IMR-90 (cell line): ENCODE measurements around the gene INO80E. TPM values are rescaled to one million over a fixed set of nuclear protein-coding genes. Genes with fewer than 3 reads are reported as not detected.

Experiments used
- ATAC-seq: fragments of 200-7000 bp; cut with Tn5 transposase; 2 replicates; pipeline ENCODE4 v1.9.1; 2020; ENCODE audit warnings: low read depth, mild to moderate bottlenecking, moderate library complexity
- BruUV-seq: library from RNA; stranded (reverse); fragments of 400-500 nt; replicated peaks from 2 replicates; lab custom pipeline; 2021; lab: Mats Ljungman, UMichigan
- CTCF ChIA-PET: fragments of 300-600 bp; formaldehyde crosslinking; extraction: SDS; loops from one replicate; lab custom pipeline; 2021; ENCODE audit warnings: antibody characterized with exemption; lab: Yijun Ruan, JAX
- POLR2A ChIA-PET: fragments of 300-600 bp; sonication (Branson Sonifier 250); formaldehyde crosslinking; loops from one replicate; lab custom pipeline; 2022; ENCODE audit warnings: antibody characterized with exemption; ENCODE audit not compliant: unreplicated experiment; lab: Charles Lee
- DNase-seq: peaks from one replicate; pipeline ENCODE4 v3.0.0; 2013
- H2AFZ ChIP-seq: replicated peaks from 2 replicates; pipeline ENCODE3; 2013; ENCODE audit warnings: low read length, mild to moderate bottlenecking; ENCODE audit not compliant: poor library complexity
- H2AK5ac ChIP-seq: 2 replicates; pipeline ENCODE4 v1.6.1; 2013; ENCODE audit warnings: low read depth, low read length, inconsistent platforms
- H2AK9ac ChIP-seq: replicated peaks from 2 replicates; pipeline ENCODE3; 2013; ENCODE audit warnings: mild to moderate bottlenecking, low read depth, low read length, moderate library complexity; ENCODE audit not compliant: poor library complexity
- H2BK120ac ChIP-seq: 2 replicates; pipeline ENCODE4 v1.6.1; 2013; ENCODE audit warnings: low read depth, low read length, inconsistent platforms
- H2BK15ac ChIP-seq: 3 replicates; pipeline ENCODE4 v1.6.1; 2013; ENCODE audit warnings: low read depth, low read length, inconsistent platforms
- H2BK20ac ChIP-seq: 2 replicates; pipeline ENCODE4 v1.6.1; 2013; ENCODE audit warnings: low read depth, mild to moderate bottlenecking, inconsistent platforms, low read length, moderate library complexity
- H2BK5ac ChIP-seq: 2 replicates; pipeline ENCODE4 v1.6.1; 2013; ENCODE audit warnings: mild to moderate bottlenecking, low read depth, low read length, inconsistent platforms; ENCODE audit not compliant: poor library complexity, severe bottlenecking
- H3K14ac ChIP-seq: replicated peaks from 2 replicates; pipeline ENCODE4 v1.6.1; 2013; ENCODE audit warnings: low read depth, low read length, inconsistent platforms
- H3K18ac ChIP-seq: 2 replicates; pipeline ENCODE4 v1.6.1; 2013; ENCODE audit warnings: low read depth, low read length, control low read depth
- H3K23ac ChIP-seq: 2 replicates; pipeline ENCODE4 v1.6.1; 2013; ENCODE audit warnings: low read depth, low read length, inconsistent platforms
- H3K27ac ChIP-seq: 2 replicates; pipeline ENCODE4 v1.5.1; 2013; ENCODE audit warnings: mild to moderate bottlenecking, control low read depth, low read length; ENCODE audit not compliant: insufficient read depth
- H3K27me3 ChIP-seq: 2 replicates; pipeline ENCODE4 v1.6.1; 2013; ENCODE audit warnings: low read length; ENCODE audit not compliant: control insufficient read depth, insufficient read depth
- H3K36me3 ChIP-seq: 2 replicates; pipeline ENCODE4 v1.6.1; 2013; ENCODE audit warnings: low read length, mixed read lengths; ENCODE audit not compliant: control insufficient read depth, insufficient read depth
- H3K4ac ChIP-seq: 2 replicates; pipeline ENCODE4 v1.6.1; 2013; ENCODE audit warnings: low read depth, low read length, inconsistent platforms
- H3K4me1 ChIP-seq: 2 replicates; pipeline ENCODE4 v1.6.1; 2013; ENCODE audit warnings: low read length, mixed read lengths; ENCODE audit not compliant: control insufficient read depth, insufficient read depth
- H3K4me2 ChIP-seq: 2 replicates; pipeline ENCODE4 v1.6.1; 2013; ENCODE audit warnings: low read depth, mild to moderate bottlenecking, control low read depth, low read length, moderate library complexity
- H3K4me3 ChIP-seq: 2 replicates; pipeline ENCODE4 v1.5.1; 2013; ENCODE audit warnings: low read depth, mild to moderate bottlenecking, control low read depth, low read length, moderate library complexity; ENCODE audit not compliant: insufficient read depth
- H3K56ac ChIP-seq: 2 replicates; pipeline ENCODE4 v1.6.1; 2013; ENCODE audit warnings: low read length, inconsistent platforms; ENCODE audit not compliant: insufficient read depth; ENCODE audit errors: extremely low read depth
- H3K79me1 ChIP-seq, 2 experiments: 2 replicates each; pipeline ENCODE4 v1.6.1; 2013; ENCODE audit warnings: low read length in 2 of 2, inconsistent platforms in 1 of 2, low read depth in 1 of 2
- H3K9ac ChIP-seq: 2 replicates; pipeline ENCODE4 v1.6.1; 2013; ENCODE audit warnings: low read depth, low read length, control low read depth
- H3K9me1 ChIP-seq: 2 replicates; pipeline ENCODE4 v1.6.1; 2013; ENCODE audit warnings: low read length, inconsistent platforms; ENCODE audit not compliant: insufficient read depth
- H3K9me3 ChIP-seq: 2 replicates; pipeline ENCODE4 v1.6.1; 2013; ENCODE audit warnings: low read length; ENCODE audit not compliant: control insufficient read depth, insufficient read depth
- H4K20me1 ChIP-seq: 2 replicates; pipeline ENCODE4 v1.6.1; 2013; ENCODE audit warnings: low read length, inconsistent platforms; ENCODE audit not compliant: insufficient read depth
- H4K5ac ChIP-seq: 2 replicates; pipeline ENCODE4 v1.6.1; 2013; ENCODE audit warnings: mild to moderate bottlenecking, low read depth, low read length, control low read depth
- H4K8ac ChIP-seq, 2 experiments: 2 replicates each; pipeline ENCODE4 v1.6.1; 2013; ENCODE audit warnings: low read depth in 2 of 2, low read length in 2 of 2, control low read depth in 1 of 2, inconsistent platforms in 1 of 2
- H4K91ac ChIP-seq: 2 replicates; pipeline ENCODE4 v1.6.1; 2013; ENCODE audit warnings: low read depth, low read length, inconsistent platforms; ENCODE audit not compliant: insufficient read depth
- BHLHE40 ChIP-seq: fragments of 150-350 bp; IDR thresholded peaks from 2 replicates; pipeline ENCODE4 v1.6.1; 2016; ENCODE audit warnings: mild to moderate bottlenecking, low read depth, low read length
- SMC3 ChIP-seq: fragments of 150-350 bp; IDR thresholded peaks from 2 replicates; pipeline ENCODE4 v1.6.1; 2016; ENCODE audit warnings: low read depth, mild to moderate bottlenecking, antibody characterized with exemption, low read length, moderate library complexity
- WGBS, 2 experiments: methylation state at CpG; one replicate each; pipeline versions ENCODE4 v1.1.5 to v1.1.7; 2013; ENCODE audit warnings: missing lambda C conversion rate in 2 of 2; ENCODE audit not compliant: insufficient read length in 1 of 2; ENCODE audit errors: extremely low coverage in 2 of 2; 5-methylcytosine and 5-hydroxymethylcytosine counted together
- dilution Hi-C: fragments of 300-500 bp; cut with HindIII; formaldehyde crosslinking; loops from one replicate; pipeline ENCODE4 v1.14.3; 2018; ENCODE audit warnings: low sequenced_read_pairs; ENCODE audit not compliant: unreplicated experiment
- in situ Hi-C: fragments of 300-500 bp; cut with MboI; formaldehyde crosslinking; loops from 3 replicates; pipeline ENCODE4 v1.14.3; 2019; ENCODE audit warnings: low sequenced_read_pairs, inconsistent platforms, mixed read lengths
- intact Hi-C: fragments of 100-400 bp; cut with micrococcal nuclease; formaldehyde crosslinking; loops from 2 replicates; pipeline ENCODE4 v1.10.0; 2022
- polyA plus RNA-seq, 3 experiments: library from polyadenylated mRNA; depleted of rRNA; stranded (reverse); fragments of >200 nt; gene quantifications; 2 replicates each; pipeline ENCODE4 v1.2.3, GENCODE V29; 2012; ENCODE audit warnings: low replicate concordance in 1 of 3
- total RNA-seq: library from RNA; depleted of rRNA; stranded (reverse); fragments of >200 nt; gene quantifications from 2 replicates; pipeline ENCODE4 v1.2.3, GENCODE V29; 2012

INO80E gene
- total and polyA plus RNA-seq, 2 of the 4 experiments (the other 2 are of a cell fraction) = 40.9 to 42.1 TPM

DNA sequence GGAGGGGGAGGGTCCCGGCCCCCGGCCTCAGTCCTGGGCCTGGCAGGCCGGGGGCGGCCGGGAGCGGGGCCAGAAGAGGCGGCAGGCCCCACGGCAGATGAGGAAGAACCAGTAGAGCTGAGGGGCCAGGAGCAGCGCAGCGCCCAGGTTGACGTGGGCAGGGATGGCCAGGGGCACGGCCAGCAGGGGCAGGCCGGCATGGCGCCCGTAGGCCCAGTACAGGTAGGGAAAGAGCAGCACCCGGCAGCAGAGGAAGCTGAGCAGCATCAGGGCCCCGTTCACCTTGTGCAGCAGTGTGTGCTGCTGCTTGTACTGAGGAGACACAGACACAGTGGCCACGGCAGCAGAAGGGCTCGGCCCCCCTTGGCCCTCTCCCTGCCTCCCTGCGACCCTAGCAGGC, 29.1 kb downstream of the INO80E start:
- Histone ChIP-seq H4K5ac (no peak overlapping the region), H3K36me3 (no peaks in the 10 kb centered on the region), H3K9me1 (no peaks in the 10 kb centered on the region), H3K56ac (no peak overlapping the region), H3K27me3 (peaks cover 58% of the 10 kb centered on the region), H3K23ac (no peak overlapping the region), H2AK9ac (no peak overlapping the region), H3K79me1 (no peaks in the 10 kb centered on the region), H3K27ac (no peak overlapping the region), H3K4me1 (no peaks in the 10 kb centered on the region), H4K8ac (no peak overlapping the region), H2BK120ac (no peak overlapping the region), H4K91ac (no peak overlapping the region), H3K4me2 (no peak overlapping the region), H3K4ac (no peak overlapping the region), H2BK5ac (no peak overlapping the region), H4K20me1 (peaks cover 9% of the 10 kb centered on the region; the same call in 1 of the 2 replicates), H2AK5ac (no peak overlapping the region), H2AFZ (peak overlapping the region; percentile 58), H3K4me3 (no peak overlapping the region), H3K9ac (no peak overlapping the region), H2BK20ac (no peak overlapping the region), H3K9me3 (no peaks in the 10 kb centered on the region), H3K18ac (no peak overlapping the region), H3K14ac (no peak overlapping the region), H2BK15ac (no peak overlapping the region)
- POLR2A ChIA-PET = no interaction called here
- ATAC-seq (no peak), DNase-seq (no peak)
- dilution Hi-C loops (no loop called here), in situ Hi-C loops (loop anchor here (10.0 kb wide), 1 partner anchor 330 kb away; no protein-coding TSS in a partner anchor), intact Hi-C loops (no loop called here)
- TF ChIP-seq BHLHE40 = no peak
- TF ChIP-seq SMC3 = no peak
- BruUV-seq = no TSS peak
- WGBS, 2 experiments = 76% methylated on average over 7 of the region's 20 CpGs; no CpG with 5 or more reads in 1 of the 2 experiments
- CTCF ChIA-PET = no interaction called here
